HG03354 (cell line): ENCODE measurements around the gene ERO1A.
"Not testable (repeated sequence)": the region's sequence is repeated elsewhere in the genome, so short reads cannot be mapped to it uniquely, and the experiment has no call there.

Experiments used
- ATAC-seq: cut with Tn5 transposase; IDR thresholded peaks from one replicate; pipeline ENCODE4 v1.9.1; 2021; ENCODE audit warnings: mild to moderate bottlenecking; ENCODE audit not compliant: unreplicated experiment, poor library complexity, severe bottlenecking

ERO1A gene, protein sequence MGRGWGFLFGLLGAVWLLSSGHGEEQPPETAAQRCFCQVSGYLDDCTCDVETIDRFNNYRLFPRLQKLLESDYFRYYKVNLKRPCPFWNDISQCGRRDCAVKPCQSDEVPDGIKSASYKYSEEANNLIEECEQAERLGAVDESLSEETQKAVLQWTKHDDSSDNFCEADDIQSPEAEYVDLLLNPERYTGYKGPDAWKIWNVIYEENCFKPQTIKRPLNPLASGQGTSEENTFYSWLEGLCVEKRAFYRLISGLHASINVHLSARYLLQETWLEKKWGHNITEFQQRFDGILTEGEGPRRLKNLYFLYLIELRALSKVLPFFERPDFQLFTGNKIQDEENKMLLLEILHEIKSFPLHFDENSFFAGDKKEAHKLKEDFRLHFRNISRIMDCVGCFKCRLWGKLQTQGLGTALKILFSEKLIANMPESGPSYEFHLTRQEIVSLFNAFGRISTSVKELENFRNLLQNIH

DNA sequence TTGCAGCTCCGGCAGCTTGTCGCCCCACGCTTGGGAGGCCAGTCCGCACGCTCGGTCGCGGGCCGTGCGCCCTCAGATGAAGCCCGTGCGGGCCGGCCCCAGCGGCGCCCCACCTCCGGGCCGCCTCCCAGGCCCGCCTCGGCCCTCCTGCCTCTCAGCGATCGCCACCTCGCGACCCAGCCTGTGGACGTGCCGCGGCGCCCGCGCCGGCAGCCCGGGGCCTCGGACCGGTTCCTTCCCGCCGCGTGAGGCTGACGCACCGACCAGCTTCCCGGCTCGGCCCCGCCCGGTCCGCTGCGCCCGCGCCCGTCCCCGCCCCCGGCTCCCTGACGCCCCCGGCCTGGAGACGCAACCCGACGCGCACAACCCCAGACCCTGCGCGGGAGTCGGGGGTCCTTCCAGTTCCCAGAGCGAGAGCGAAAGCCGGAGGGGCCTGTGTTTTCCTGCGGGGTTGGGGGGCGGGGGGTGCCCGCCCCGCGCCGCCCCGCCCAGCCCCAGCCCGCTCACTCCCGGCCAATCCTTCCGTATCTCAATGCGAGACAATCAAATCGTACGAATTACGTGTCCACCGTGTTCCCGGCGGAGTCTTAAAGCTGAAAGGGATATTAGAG lies at the start of gene ERO1A:
Gene ERO1A (minus strand): TSS at position 78 of the 611 bp plus-strand sequence. CDS start 77 bp downstream, at position 1.
- ATAC-seq, result peak; percentile 65

DNA sequence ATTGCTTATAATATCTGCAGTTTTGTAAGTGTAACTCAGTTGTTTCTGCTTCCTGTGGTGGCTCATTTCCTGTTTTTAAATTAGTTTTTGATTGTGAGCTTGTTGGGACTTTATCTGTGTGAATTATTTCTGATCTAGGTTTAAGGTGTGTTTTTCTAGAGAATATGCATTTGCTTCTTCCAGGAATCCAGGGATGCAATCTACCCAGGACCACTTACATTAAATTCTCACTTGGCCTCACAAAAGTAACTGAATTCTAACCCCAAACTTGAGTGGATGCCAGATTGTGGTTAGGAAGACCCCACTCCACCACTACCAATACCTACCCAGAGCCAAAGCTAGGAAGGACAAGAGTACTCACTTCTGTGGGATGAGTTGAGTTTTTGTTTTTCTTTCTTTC lies 46.5 kb upstream of the ERO1A start:
- peak; percentile 19 for ATAC-seq

DNA sequence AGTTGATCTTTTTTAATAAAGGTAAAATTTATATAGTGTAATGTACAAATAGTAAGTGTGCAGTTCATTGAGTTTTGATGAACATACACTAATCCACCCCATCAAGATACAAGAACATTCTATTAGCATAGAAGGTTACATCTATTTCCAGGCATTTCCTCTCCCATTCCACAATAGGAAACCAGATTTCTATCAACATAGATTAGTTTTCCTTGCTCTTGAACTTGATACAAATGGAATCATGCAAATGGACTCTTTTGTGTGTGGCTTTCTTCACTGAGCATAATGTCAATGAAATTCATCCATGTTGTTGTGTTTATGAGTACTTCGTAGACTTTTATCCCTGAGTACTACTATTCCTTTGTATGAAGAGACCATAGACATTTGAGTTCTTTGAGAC lies 45.4 kb upstream of the ERO1A start:
- no peak for ATAC-seq

DNA sequence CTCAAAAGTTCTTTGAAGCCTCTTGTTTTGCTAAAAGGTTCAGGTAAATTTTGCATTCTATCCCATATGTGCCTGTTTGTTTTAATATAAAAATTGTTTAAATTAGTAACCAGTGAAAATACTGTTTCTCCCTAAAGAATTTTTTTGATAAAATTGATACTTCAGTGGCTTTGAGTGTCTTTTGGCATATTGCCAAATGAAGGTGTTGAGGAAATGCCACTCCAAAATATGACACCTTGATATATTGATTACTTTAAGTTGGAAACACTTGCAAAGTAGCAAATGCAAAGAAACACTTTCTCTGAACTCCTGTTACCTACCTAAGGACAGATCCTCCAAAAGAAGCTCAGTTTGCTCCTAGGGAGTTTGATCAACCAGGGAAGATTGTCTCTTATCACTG lies 43.1 kb upstream of the ERO1A start:
- no peak for ATAC-seq

DNA sequence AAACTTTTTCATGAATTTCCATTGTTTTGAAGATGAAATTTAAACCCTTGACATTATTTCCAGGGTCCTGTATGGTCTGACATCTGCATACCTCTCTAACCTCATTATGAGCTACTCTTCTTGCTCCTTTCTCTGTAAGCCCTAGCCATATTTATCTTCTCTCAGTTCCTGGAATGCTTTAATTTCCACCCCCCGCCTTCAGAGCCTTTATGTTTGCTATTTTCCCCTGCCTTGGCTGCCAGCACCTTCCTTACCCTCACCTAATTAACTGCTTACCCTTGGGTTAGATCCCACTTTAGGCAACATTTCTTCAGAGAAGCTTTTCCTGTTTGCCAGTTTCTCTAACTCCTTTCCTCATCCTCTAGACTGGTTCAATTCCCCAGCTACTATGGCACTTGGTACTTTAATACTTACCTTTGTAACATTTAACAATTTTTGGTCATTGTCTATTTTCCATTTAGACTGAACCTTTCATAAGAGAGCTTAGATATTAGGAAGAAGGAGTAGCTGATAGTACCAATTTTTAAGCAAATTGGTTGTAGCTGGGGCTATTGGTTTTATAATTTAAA lies 40.6 kb upstream of the ERO1A start:
- ATAC-seq, result no peak

DNA sequence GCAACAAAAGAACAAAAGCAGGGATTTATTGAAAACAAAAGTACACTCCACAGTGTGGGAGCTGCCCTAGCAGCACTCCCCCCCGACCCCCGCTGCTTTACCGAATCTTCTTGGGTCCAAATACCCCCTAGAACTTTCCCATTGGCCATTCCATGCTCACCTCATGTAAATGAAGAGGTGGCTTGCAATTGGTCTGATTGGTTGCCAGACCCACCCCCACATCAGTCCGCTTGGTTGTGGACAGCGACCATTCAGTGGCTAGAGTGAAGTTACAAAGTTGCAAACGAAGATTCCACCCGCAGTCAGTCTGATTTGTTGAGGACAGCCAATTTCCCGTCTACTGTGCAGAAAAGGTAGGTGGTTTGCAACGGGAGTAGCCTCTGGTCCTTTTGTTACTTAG lies 38.5 kb upstream of the ERO1A start:
- no peak for ATAC-seq

DNA sequence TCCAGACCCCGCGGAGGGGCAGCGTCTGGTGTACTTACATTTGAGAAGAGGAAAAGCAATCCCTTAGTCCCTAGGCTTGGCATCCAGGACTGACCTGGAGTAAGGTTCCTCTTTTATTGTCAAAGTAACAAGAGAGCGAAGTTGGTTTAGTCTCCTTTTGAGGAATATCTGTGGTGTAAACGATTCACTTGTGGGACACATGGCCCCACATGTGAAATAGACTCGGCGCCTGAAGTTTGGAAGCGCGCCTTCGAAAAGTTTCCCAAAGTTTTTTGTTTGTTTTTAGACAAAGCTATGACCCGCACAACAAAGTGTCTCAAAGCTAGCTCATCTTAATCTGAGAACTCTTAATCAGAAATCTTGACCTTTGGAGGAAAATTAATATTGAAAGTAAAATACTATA lies 35.4 kb upstream of the ERO1A start:
- no peak for ATAC-seq

DNA sequence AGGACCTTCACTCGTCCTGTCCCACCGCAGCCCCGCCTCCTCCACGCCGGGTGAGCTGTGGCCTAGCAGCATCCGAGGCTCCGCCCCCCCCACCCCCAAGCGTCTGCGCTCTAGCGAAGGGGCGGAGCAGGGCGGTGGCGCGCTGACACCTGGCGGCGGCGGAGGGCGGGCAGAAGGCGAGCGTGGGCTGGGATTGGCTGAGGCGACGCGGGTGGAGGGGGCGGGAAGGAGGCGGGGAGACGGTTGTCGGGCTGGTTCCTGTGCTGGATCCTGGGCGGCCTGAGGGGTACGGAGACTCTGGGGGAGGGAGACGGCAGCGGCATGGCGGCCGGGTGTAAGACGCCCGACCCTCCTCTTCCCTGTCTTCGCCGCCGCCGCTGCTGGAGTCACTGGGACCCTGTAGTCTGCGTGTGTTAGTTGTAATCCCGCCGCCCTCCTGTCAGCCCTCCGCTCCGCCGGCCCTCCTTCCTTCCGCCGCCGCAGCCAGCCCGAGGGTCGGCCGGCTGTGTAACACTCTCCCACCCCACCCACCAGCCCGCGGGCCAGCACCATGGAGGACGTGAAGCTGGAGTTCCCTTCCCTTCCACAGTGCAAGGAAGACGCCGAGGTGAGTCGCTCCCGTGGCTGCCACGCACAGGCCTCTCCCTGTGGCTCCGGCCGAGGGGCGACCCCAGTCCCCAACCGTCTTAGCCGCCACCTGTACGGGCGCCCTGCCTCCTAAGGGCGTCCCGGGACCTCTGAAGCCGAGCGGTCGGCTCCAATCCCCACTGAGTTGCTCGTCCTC lies 34.8 kb upstream of the ERO1A start, which contains the start of gene STYX:
Gene STYX (plus strand): TSS at position 242 of the 784 bp plus-strand sequence. CDS start 309 bp downstream, at position 551.
- ATAC-seq, result peak; percentile 94

DNA sequence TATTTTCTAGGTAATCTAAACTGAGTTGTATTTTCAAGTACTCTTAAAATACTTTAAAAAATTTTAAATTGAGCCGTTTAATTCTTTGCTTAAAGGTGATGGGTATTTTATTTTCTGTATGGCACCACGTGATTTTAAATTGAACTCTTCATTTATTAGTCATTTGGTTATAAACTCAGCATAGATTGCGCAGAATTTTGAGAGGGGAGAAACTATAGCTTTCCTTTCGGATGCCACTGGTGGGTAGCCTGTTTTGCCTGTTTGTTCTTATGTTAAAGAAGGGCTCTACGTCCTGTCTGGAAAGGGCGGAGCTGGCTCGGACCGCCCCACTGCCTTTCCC lies 34.2 kb upstream of the ERO1A start:
- ATAC-seq, result no peak

DNA sequence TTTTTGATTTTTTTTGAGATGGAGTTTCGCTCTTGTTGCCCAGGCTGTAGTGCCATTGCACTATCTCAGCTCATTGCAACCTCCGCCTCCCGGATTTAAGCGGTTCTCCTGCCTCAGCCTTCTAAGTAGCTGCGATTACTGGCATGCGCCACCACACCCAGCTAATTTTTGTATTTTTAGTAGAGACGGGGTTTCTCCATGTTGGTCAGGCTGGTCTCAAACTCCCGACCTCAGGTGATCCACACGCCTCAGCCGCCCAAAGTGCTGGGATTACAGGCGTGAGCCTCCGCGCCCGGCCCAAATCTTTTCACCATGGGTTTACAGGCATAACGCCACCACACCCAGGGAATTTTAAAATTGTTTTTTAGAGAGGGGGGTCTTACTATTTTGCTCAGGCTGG lies 33.7 kb upstream of the ERO1A start:
- ATAC-seq, result not testable (repeated sequence)

DNA sequence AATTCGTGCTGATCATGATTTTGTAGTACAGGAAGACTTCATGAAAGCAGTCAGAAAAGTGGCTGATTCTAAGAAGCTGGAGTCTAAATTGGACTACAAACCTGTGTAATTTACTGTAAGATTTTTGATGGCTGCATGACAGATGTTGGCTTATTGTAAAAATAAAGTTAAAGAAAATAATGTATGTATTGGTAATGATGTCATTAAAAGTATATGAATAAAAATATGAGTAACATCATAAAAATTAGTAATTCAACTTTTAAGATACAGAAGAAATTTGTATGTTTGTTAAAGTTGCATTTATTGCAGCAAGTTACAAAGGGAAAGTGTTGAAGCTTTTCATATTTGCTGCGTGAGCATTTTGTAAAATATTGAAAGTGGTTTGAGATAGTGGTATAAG lies 32.2 kb upstream of the ERO1A start:
- ATAC-seq, result not testable (repeated sequence)

DNA sequence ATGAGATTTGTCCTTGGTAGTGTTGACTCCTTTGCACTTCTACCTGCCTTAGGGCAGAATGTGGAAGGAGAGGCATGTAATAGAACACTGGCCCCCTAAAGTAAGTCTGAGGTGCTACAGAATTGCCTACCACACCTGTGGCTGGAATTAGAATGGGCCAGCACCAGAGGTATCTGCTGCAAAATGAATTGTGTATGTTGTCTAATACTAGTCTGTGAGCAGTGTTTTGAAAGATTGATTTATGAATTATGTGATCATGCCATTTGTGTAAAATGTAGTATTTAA lies 28.9 kb upstream of the ERO1A start:
- ATAC-seq, result no peak

DNA sequence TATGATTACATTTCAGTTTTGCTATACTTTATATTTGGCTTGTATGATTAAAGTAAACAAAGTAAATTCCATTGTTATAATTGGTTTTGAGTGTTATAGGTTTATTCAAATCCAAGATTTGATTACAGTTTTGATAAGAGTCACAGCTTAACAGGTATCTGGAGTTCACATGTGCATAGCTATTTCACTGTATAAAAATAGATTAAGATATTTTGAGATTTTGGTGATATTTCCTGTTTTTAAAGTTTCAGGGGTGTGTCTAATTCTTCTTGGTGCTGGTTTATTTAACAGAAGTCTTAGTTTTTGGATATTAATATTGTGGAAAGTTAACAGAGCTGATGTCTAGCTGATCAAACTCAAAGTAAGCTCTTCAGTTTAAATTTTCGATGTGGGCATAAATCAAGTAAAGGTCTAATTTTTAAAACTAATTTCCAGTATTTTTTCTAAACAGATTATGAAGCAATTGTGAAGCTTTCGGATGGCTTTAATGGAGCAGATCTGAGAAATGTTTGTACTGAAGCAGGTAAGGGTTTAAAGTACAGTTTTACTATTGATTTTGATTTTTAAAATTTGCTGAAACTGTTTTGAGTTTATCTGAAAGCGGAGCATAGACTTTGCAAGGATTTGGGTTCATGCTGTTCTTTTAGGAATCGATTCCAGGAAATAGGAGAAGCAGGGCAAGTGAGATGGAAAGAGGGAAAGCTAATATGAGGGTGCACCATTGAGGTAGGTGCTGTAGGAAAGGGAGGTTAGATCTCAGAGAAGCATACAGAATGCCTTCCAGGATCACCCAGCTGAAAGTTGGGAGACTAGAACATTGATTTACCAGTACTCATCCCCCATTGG lies 28.4 kb upstream of the ERO1A start:
- ATAC-seq, result no peak

DNA sequence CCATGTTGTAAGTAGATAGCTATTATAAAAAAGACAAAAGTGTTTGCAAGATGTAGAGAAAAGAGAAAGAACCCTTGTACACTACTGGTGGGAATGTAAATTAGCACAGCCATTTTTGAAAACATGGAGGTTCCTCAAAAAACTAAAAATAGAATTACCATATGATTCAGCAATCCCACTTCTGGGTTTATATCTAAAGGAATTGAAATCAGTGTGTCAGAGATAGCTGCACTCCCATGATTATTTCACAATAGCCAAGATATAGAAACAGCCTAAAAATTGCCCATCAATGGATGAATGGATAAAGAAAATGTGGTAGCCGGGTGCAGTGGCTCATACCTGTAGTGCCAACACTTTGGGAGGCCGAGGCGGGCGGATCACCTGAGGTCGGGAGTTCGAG lies 20.8 kb upstream of the ERO1A start:
- no peak for ATAC-seq

DNA sequence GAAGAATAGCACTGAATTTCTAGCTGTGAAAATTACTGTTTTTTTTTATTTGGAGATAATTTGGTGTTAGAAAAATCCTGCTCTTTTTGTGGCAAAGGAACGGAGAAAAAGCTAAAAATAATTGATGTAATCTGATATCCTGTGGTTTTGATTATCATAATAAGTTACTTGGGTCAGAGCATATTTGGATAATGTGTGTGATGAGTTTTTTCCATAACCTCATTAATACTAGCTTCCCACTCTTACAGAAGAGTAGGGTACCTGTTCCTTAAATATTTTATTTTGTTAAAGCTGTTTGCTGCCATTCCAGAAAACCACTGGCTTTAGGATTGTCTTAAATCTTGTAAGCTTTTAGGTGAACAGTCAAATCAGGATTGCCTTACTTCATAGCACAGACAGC lies 16.3 kb upstream of the ERO1A start:
- no peak for ATAC-seq

DNA sequence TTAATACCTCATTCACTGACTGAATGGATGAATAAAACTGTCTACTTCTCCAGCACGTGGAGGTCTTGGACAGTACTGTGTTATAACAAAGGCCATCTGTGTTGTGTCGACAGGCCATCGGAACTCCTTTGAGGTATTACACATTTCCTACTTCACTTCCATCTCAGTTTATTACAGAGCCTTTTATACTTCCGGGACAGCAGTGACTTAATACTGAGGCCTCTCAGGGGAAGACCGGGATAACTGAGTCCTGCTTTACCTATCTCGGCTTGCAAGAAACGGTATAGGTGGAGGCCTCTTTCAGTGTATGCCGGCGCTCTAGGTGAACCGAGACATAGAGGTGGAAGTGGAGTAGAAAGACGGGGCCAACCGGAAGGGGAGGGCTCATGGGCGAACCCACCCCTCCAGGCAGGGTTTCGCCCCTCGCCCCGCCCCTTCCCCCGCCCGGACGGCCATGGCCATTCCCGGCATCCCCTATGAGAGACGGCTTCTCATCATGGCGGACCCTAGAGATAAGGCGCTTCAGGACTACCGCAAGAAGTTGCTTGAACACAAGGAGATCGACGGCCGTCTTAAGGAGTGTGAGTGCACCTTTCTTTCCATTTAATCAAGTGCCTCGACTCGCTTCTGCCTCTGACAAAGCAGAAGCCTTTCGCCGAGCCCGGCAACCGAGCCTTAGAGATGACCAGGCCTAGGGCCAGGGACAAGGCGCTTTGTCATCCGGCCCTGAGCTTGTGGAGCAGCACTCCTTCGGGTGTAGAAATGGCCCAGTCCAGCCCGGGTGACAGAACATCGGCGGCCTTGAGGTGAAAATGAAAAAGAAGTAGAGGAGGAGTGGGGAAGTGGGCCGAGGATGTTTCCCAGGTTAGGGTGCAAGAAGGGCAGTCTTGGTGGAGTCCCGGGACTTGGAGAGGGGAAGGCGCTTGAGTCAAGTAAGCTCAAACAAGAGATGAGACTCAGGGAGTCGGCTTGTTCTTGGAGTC lies 11.7 kb upstream of the ERO1A start, which contains the start of gene PSMC6:
Gene PSMC6 (plus strand): TSS at position 477 of the 983 bp plus-strand sequence. CDS start 20 bp downstream, at position 497.
- peak; percentile 98 for ATAC-seq

DNA sequence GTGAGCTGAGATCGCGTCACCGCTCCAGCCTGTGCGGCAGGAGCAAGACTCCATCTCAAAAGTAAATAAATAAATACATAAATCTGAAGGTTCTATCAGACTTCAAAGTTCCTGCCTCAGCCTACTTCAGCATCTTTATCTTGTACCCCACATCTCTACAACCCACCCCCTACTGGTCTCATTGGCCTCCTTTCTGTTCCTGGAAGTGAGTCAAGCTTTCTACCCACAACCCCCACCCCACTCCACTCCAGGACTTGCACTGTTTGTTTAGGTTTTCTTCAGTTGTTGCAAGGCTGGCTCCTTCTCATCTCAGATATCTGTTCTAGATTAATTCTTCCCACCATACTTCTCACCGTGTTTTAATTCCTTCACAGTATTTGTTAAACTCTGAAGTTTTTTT lies 10.9 kb upstream of the ERO1A start:
- ATAC-seq, result no peak

DNA sequence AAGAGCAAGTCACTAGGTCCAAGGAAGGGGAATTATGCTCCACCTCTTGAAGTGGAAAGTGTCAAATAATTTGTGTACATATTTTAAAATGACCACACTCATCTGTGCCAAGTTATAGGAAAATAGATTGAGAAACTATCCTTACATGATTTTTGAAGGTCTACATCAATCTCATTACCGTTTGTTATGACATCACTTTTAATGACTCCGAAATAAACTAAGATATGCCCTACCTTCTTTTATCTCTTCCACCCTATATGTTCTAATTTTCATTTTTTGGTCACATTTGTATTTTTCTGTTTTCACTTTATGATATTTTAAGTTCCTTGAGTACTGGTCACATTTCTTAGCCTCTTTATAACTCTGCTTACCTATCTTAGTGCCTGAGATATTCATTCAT lies 8.3 kb upstream of the ERO1A start:
- ATAC-seq, result no peak
